B cell (primary cell): ENCODE measurements around the gene TNPO1. TPM values are rescaled to one million over a fixed set of nuclear protein-coding genes. Genes with fewer than 3 reads are reported as not detected.

ENCODE experiments used
- ATAC-seq: fragments of 200-7000 bp; cut with Tn5 transposase; one replicate; pipeline ENCODE4 v1.10.0; 2021; ENCODE audit warnings: low read depth, mild to moderate bottlenecking, moderate number of reproducible peaks, moderate library complexity
- CTCF ChIA-PET: fragments of 350-600 bp; sonication (Branson Sonifier 250); formaldehyde crosslinking; loops from one replicate; lab custom pipeline; 2021; ENCODE audit warnings: antibody characterized with exemption, inconsistent platforms; lab: Charles Lee
- POLR2A ChIA-PET: fragments of 350-600 bp; sonication (Branson Sonifier 250); formaldehyde crosslinking; loops from one replicate; lab custom pipeline; 2021; ENCODE audit warnings: antibody characterized with exemption; lab: Charles Lee
- DNase-seq: peaks from one replicate; pipeline ENCODE4 v3.0.0; 2013
- H2AFZ ChIP-seq: 2 replicates; pipeline ENCODE4 v1.6.1; 2012; ENCODE audit warnings: mild to moderate bottlenecking, low read depth, low read length; ENCODE audit not compliant: insufficient read depth, poor library complexity, severe bottlenecking
- H3K27ac ChIP-seq, 2 donors: 1 replicate in 1 of 2; 2 replicates in 1 of 2; pipeline ENCODE4 v1.5.1; 2012 to 2013; ENCODE audit warnings: low read length in 2 of 2, mild to moderate bottlenecking in 2 of 2, moderate library complexity in 1 of 2
- H3K27me3 ChIP-seq, 4 experiments: fragments of 200-600 bp in 1 of 4; sonication (generic) in 1 of 4; replicated peaks in 1 of 4; 1 replicate in 2 of 4; 2 replicates in 2 of 4; pipeline versions ENCODE4 v1.6.1 to v1.7.0; 2013 to 2016; ENCODE audit warnings: low read length in 3 of 4, mild to moderate bottlenecking in 2 of 4, mixed read lengths in 1 of 4, moderate library complexity in 1 of 4; ENCODE audit not compliant: insufficient read depth in 4 of 4, control insufficient read depth in 3 of 4; ENCODE audit errors: control extremely low read depth in 1 of 4
- H3K36me3 ChIP-seq, 2 experiments: replicated peaks in 1 of 2; 1 replicate in 1 of 2; 2 replicates in 1 of 2; pipeline versions ENCODE4 v1.6.1 to v1.7.1; 2013; ENCODE audit warnings: low read length in 1 of 2; ENCODE audit not compliant: insufficient read depth in 2 of 2, control insufficient read depth in 1 of 2; ENCODE audit errors: control extremely low read depth in 1 of 2, extremely low read depth in 1 of 2
- H3K4me1 ChIP-seq, 2 donors: fragments of 200-600 bp in 1 of 2; sonication (generic) in 1 of 2; 1 replicate in 1 of 2; 2 replicates in 1 of 2; pipeline versions ENCODE4 v1.5.1 to v1.6.1; 2013 to 2017; ENCODE audit warnings: low read length in 2 of 2; ENCODE audit not compliant: control insufficient read depth in 2 of 2, insufficient read depth in 2 of 2
- H3K4me2 ChIP-seq: replicated peaks from 2 replicates; pipeline ENCODE3; 2012; ENCODE audit warnings: mild to moderate bottlenecking, low read depth, low read length; ENCODE audit not compliant: poor library complexity, severe bottlenecking
- H3K4me3 ChIP-seq, 5 experiments: fragments of 200-600 bp in 1 of 5; sonication (generic) in 1 of 5; 1 replicate in 3 of 5; 2 replicates in 2 of 5; pipeline versions ENCODE4 v1.5.1 to v1.7.0; 2011 to 2016; ENCODE audit warnings: low read length in 4 of 5, mild to moderate bottlenecking in 4 of 5, low read depth in 2 of 5, control low read depth in 1 of 5, moderate library complexity in 1 of 5; ENCODE audit not compliant: insufficient read depth in 1 of 5; ENCODE audit errors: control extremely low read depth in 1 of 5, extremely low read depth in 1 of 5
- H3K79me2 ChIP-seq: fragments of 200-600 bp; sonication (generic); one replicate; pipeline ENCODE4 v1.6.0; 2016; ENCODE audit warnings: low read length; ENCODE audit not compliant: control insufficient read depth, insufficient read depth
- H3K9ac ChIP-seq: fragments of 200-600 bp; sonication (generic); 2 replicates; pipeline ENCODE4 v1.6.1; 2017; ENCODE audit warnings: mild to moderate bottlenecking, low read length, moderate library complexity
- H3K9me3 ChIP-seq, 3 donors: one replicate each; pipeline versions ENCODE4 v1.6.1 to v1.7.1; 2013; ENCODE audit warnings: low read length in 2 of 3; ENCODE audit not compliant: control insufficient read depth in 2 of 3, insufficient read depth in 1 of 3; ENCODE audit errors: control extremely low read depth in 1 of 3
- H4K20me1 ChIP-seq: 2 replicates; pipeline ENCODE4 v1.6.0; 2012; ENCODE audit warnings: mild to moderate bottlenecking, low read length; ENCODE audit not compliant: insufficient read depth, control insufficient read depth, poor library complexity, severe bottlenecking
- H3K27ac Mint-ChIP-seq: one replicate; pipeline ENCODE4 v1.8.0; 2021; ENCODE audit warnings: mixed read lengths
- H3K27me3 Mint-ChIP-seq: one replicate; pipeline ENCODE4 v1.8.0; 2021; ENCODE audit warnings: mixed read lengths
- H3K4me1 Mint-ChIP-seq: one replicate; pipeline ENCODE4 v1.8.0; 2021; ENCODE audit warnings: mixed read lengths
- H3K4me3 Mint-ChIP-seq: one replicate; pipeline ENCODE4 v1.8.0; 2021; ENCODE audit warnings: mixed read lengths
- H3K9me3 Mint-ChIP-seq: one replicate; pipeline ENCODE4 v1.8.0; 2022; ENCODE audit warnings: mixed read lengths; ENCODE audit not compliant: insufficient read depth
- EZH2 ChIP-seq: IDR thresholded peaks from 2 replicates; pipeline ENCODE4 v1.6.1; 2012; ENCODE audit warnings: borderline replicate concordance, low read depth, mild to moderate bottlenecking, moderate library complexity, low read length; ENCODE audit not compliant: insufficient read depth, poor library complexity, severe bottlenecking
- WGBS: methylation state at CpG from one replicate; pipeline ENCODE4 v1.1.5; 2013; ENCODE audit warnings: missing lambda C conversion rate; ENCODE audit not compliant: insufficient coverage; 5-methylcytosine and 5-hydroxymethylcytosine counted together
- intact Hi-C: fragments of 100-400 bp; cut with micrococcal nuclease; formaldehyde crosslinking; loops from one replicate; pipeline ENCODE4 v1.10.0; 2022
- polyA plus RNA-seq: library from polyadenylated mRNA; depleted of rRNA; stranded (reverse); fragments of >200 nt; gene quantifications from 2 replicates; pipeline ENCODE4 v1.2.3, GENCODE V29; 2012
- total RNA-seq, 2 donors: library from RNA; stranded (reverse); fragments of 120-200 nt in 1 of 2; gene quantifications; 1 replicate in 1 of 2; 2 replicates in 1 of 2; pipeline versions ENCODE4 v1.2.3 to v1.2.4, GENCODE V29; 2013 to 2022
- TF ChIP-seq, protein P1 (sequence below): fragments of 200-600 bp; IDR thresholded peaks from one replicate; pipeline ENCODE4 v1.8.0; 2022; ENCODE audit warnings: antibody characterized with exemption, mild to moderate bottlenecking

Gene TNPO1
- total and polyA plus RNA-seq, 2 donors (not counting 1 experiment from before 2014, with no cell fraction given) = 6.4 to 102 TPM

- Histone ChIP-seq H3K9ac (peak overlapping the region; percentile 85), H3K79me2 (peaks cover 60% of the 10 kb centered on the region), H4K20me1 (peaks cover 55% of the 10 kb centered on the region), H3K4me3 (peak overlapping the region; percentile 75 to 96 (median 91)), H3K27me3 (no peaks in the 10 kb centered on the region), H3K4me1 (peaks cover 19 to 40% of the 10 kb centered on the region in 2 donors), H2AFZ (peak overlapping the region; percentile 89), H3K36me3 (peaks cover 0 to 4% of the 10 kb centered on the region in 2 experiments), H3K4me2 (peak overlapping the region; percentile 71), H3K9me3 (no peaks in the 10 kb centered on the region), H3K27ac (peak overlapping the region; percentile 83 to 89)
- CTCF ChIA-PET = interaction anchor here (0.7 to 4.1 kb wide), 5 partner anchors 19 to 238 kb away, joined by 3 to 39 read pairs (median 3); partner anchors contain the start of gene TNPO1
- H3K27ac Mint-ChIP-seq = peak overlapping the region; percentile 99
- POLR2A ChIA-PET = interaction anchor here (3.0 kb wide), 1 partner anchor 31 kb away, joined by 14 read pairs; the partner anchor contains the start of gene TNPO1
- H3K4me1 Mint-ChIP-seq = peaks cover 61% of the 10 kb centered on the region
- H3K27me3 Mint-ChIP-seq = no peaks in the 10 kb centered on the region
- intact Hi-C loops = loop anchor here (1.0 to 10.0 kb wide), 5 partner anchors 32 to 1836 kb away; partner anchors contain the start of genes ANKRA2, HEXB, MRPS27 and PTCD2
- under 1% methylated on average over 75 of the region's 81 CpGs for whole genome bisulfite sequencing
- TF ChIP-seq, protein P1, sequence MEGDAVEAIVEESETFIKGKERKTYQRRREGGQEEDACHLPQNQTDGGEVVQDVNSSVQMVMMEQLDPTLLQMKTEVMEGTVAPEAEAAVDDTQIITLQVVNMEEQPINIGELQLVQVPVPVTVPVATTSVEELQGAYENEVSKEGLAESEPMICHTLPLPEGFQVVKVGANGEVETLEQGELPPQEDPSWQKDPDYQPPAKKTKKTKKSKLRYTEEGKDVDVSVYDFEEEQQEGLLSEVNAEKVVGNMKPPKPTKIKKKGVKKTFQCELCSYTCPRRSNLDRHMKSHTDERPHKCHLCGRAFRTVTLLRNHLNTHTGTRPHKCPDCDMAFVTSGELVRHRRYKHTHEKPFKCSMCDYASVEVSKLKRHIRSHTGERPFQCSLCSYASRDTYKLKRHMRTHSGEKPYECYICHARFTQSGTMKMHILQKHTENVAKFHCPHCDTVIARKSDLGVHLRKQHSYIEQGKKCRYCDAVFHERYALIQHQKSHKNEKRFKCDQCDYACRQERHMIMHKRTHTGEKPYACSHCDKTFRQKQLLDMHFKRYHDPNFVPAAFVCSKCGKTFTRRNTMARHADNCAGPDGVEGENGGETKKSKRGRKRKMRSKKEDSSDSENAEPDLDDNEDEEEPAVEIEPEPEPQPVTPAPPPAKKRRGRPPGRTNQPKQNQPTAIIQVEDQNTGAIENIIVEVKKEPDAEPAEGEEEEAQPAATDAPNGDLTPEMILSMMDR = no peak
- no peak for TF ChIP-seq EZH2
- ATAC-seq = peak; percentile 60
- no peaks in the 10 kb centered on the region for H3K9me3 Mint-ChIP-seq
- peak overlapping the region; percentile 99 for H3K4me3 Mint-ChIP-seq
- peak; percentile 70 for DNase-seq
Observed at GRCh38 chr5:72848474-72849428, 32.3 kb downstream of the TNPO1 start.
